ENCODE measurements around the gene CHD5. TPM values are rescaled to one million over a fixed set of nuclear protein-coding genes. Genes with fewer than 3 reads are reported as not detected.

Gene CHD5
- total RNA-seq, 1 donor from 2014 or later, result 0.42 TPM

GRCh38 chr1:6191968-6192367 lies 11.8 kb upstream of the CHD5 start:
- Mint-ChIP-seq H3K27me3 (ENCODE audit: low read depth) (no peaks in the 10 kb centered on the region), H3K4me1 (ENCODE audit: low read depth) (peaks cover 4% of the 10 kb centered on the region), H3K4me3 (ENCODE audit: unreplicated experiment) (no peak overlapping the region), H3K36me3 (ENCODE audit: low read depth) (peaks cover 20% of the 10 kb centered on the region), H3K9me3 (ENCODE audit: low read depth) (no peaks in the 10 kb centered on the region), H3K27ac (ENCODE audit: unreplicated experiment) (no peak overlapping the region)
- no peak for DNase-seq (ENCODE audit: low spot score)
- TF ChIP-seq, protein P1, sequence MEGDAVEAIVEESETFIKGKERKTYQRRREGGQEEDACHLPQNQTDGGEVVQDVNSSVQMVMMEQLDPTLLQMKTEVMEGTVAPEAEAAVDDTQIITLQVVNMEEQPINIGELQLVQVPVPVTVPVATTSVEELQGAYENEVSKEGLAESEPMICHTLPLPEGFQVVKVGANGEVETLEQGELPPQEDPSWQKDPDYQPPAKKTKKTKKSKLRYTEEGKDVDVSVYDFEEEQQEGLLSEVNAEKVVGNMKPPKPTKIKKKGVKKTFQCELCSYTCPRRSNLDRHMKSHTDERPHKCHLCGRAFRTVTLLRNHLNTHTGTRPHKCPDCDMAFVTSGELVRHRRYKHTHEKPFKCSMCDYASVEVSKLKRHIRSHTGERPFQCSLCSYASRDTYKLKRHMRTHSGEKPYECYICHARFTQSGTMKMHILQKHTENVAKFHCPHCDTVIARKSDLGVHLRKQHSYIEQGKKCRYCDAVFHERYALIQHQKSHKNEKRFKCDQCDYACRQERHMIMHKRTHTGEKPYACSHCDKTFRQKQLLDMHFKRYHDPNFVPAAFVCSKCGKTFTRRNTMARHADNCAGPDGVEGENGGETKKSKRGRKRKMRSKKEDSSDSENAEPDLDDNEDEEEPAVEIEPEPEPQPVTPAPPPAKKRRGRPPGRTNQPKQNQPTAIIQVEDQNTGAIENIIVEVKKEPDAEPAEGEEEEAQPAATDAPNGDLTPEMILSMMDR (IDR thresholded peaks at IDR 0.05), result no peak

DNA sequence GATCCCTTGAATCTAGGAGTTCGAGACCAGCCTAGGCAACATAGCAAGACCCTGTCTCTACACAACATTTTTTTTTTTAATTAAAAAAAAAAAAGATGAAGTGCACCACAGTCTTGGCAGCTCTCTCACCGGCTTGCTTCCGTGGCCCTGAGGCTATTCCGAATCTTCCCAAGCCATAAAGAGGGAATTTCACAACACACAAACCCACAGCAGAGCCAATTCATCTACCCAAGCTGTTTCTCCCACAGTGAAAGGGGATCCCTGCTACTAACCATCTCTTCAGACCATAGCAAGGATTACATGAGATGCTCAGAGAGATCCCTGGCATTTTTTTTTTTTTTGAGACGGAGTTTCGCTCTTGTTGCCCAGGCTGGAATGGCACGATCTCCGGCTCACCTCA lies 8.3 kb upstream of the CHD5 start:
- H3K9me3 Mint-ChIP-seq (ENCODE audit: low read depth), result no peaks in the 10 kb centered on the region
- H3K27ac Mint-ChIP-seq (ENCODE audit: unreplicated experiment), result no peak overlapping the region
- no peaks in the 10 kb centered on the region for H3K27me3 Mint-ChIP-seq (ENCODE audit: low read depth)
- TF ChIP-seq, protein P1 (IDR thresholded peaks at IDR 0.05), result no peak
- H3K36me3 Mint-ChIP-seq (ENCODE audit: low read depth), result peaks cover 26% of the 10 kb centered on the region
- no peak overlapping the region for H3K4me3 Mint-ChIP-seq (ENCODE audit: unreplicated experiment)
- peaks cover 17% of the 10 kb centered on the region for H3K4me1 Mint-ChIP-seq (ENCODE audit: low read depth)
- DNase-seq (ENCODE audit: low spot score), result no peak

GRCh38 chr1:6185635-6186382 lies 5.7 kb upstream of the CHD5 start:
- peaks cover 20% of the 10 kb centered on the region for H3K36me3 Mint-ChIP-seq (ENCODE audit: low read depth)
- DNase-seq (ENCODE audit: low spot score), result no peak
- H3K9me3 Mint-ChIP-seq (ENCODE audit: low read depth), result no peaks in the 10 kb centered on the region
- H3K27ac Mint-ChIP-seq (ENCODE audit: unreplicated experiment), result peak overlapping the region; percentile 76
- TF ChIP-seq, protein P1 (IDR thresholded peaks at IDR 0.05), result peak; percentile 80
- no peak overlapping the region for H3K4me3 Mint-ChIP-seq (ENCODE audit: unreplicated experiment)
- peaks cover 2% of the 10 kb centered on the region for H3K27me3 Mint-ChIP-seq (ENCODE audit: low read depth)
- H3K4me1 Mint-ChIP-seq (ENCODE audit: low read depth), result peaks cover 31% of the 10 kb centered on the region

- TF ChIP-seq, protein P1 (IDR thresholded peaks at IDR 0.05), result no peak
- Mint-ChIP-seq H3K9me3 (ENCODE audit: low read depth) (no peaks in the 10 kb centered on the region), H3K27me3 (ENCODE audit: low read depth) (peaks cover 2% of the 10 kb centered on the region), H3K4me1 (ENCODE audit: low read depth) (peaks cover 33% of the 10 kb centered on the region), H3K36me3 (ENCODE audit: low read depth) (peaks cover 18% of the 10 kb centered on the region), H3K27ac (ENCODE audit: unreplicated experiment) (no peak overlapping the region), H3K4me3 (ENCODE audit: unreplicated experiment) (no peak overlapping the region)
- no peak for DNase-seq (ENCODE audit: low spot score)
Observed at GRCh38 chr1:6185151-6185550, 5.0 kb upstream of the CHD5 start.

- H3K36me3 Mint-ChIP-seq (ENCODE audit: low read depth), result peaks cover 15% of the 10 kb centered on the region
- H3K27me3 Mint-ChIP-seq (ENCODE audit: low read depth), result peaks cover 2% of the 10 kb centered on the region
- DNase-seq (ENCODE audit: low spot score), result no peak
- TF ChIP-seq, protein P1 (IDR thresholded peaks at IDR 0.05), result no peak
- H3K9me3 Mint-ChIP-seq (ENCODE audit: low read depth), result no peaks in the 10 kb centered on the region
- H3K4me3 Mint-ChIP-seq (ENCODE audit: unreplicated experiment), result no peak overlapping the region
- H3K4me1 Mint-ChIP-seq (ENCODE audit: low read depth), result peaks cover 33% of the 10 kb centered on the region
- peak overlapping the region; percentile 62 for H3K27ac Mint-ChIP-seq (ENCODE audit: unreplicated experiment)
Observed at GRCh38 chr1:6184083-6184783, 4.1 kb upstream of the CHD5 start.

Data from chondrocyte (in vitro differentiated cells).